Loucy (cell line): ENCODE data around the gene ASF1B.

Source experiments
- CTCF ChIP-seq: fragments of 200-600 bp; sonication (generic); conservative IDR thresholded peaks from 2 replicates; pipeline ENCODE4 v1.5.1; 2014; ENCODE audit warnings: mild to moderate bottlenecking, antibody characterized with exemption, low read length
- EZH2phosphoT487 ChIP-seq: fragments of 200-600 bp; IDR thresholded peaks from 2 replicates; pipeline ENCODE4 v1.6.1; 2018; ENCODE audit warnings: antibody characterized with exemption, mild to moderate bottlenecking, moderate library complexity, borderline replicate concordance

GRCh38 chr19:14168993-14169392, 32.6 kb upstream of the ASF1B start:
- no peak for TF ChIP-seq CTCF
- no peak for TF ChIP-seq EZH2phosphoT487
